ENCODE measurements around the gene PRRG1. TPM values are rescaled to one million over a fixed set of nuclear protein-coding genes. Genes with fewer than 3 reads are reported as not detected.
"Not testable (repeated sequence)": the region's sequence is repeated elsewhere in the genome, so short reads cannot be mapped to it uniquely, and the experiment has no call there.

PRRG1 gene
- total and polyA plus RNA-seq, 4 experiments from 2014 or later = not detected

DNA sequence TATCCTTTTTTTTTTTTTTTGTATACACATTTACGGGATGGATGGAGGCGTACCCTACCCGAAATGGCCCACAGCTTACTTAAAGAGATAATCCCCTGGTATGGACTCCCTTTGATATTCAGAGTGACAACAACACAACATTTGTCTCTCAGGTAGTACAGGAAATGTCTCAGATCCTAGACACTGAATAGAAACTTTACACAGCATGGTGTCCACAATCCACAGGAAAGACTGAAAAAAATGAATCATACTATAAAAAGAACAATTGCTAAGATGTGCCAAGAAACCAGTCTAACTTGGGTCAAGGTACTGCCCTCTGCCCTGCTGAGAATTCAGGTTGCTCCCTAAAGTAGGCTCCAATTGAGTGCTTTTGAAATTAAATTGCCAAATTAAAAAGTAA is 121.5 kb downstream of the PRRG1 start:
- no peak overlapping the region for H3K27ac Mint-ChIP-seq

DNA sequence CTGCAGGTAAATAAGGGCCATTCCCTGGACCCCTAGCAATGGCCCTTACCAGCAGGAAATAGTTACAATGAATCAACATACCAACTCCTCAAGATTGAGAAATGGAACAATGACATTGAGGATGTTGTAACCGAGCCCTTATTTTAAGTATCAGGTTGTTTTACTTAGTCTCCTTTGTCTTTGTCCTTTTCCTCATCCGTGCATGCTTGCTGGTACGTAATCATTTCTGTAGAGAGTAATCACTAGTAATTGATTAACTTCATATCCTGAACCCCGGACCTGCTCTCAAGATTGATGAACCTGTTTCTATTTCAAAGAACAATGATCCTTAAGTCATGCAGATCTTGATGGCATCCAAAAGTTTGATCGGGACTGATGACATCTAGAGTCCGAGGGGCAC is 123.7 kb downstream of the PRRG1 start:
- Histone ChIP-seq H3K9me3 (ENCODE audit: control insufficient read depth in 1 of 2, low read length in 2 of 2) (no peaks in the 10 kb centered on the region), H3K27ac (ENCODE audit: low read depth, low read length) (no peak overlapping the region), H3K4me1 (ENCODE audit: insufficient read depth, low read length) (no peaks in the 10 kb centered on the region), H3K36me3 (ENCODE audit: insufficient read depth, low read length) (no peaks in the 10 kb centered on the region), H3K4me3 (ENCODE audit: low read length in 2 of 2) (no peak overlapping the region), H3K27me3 (ENCODE audit: insufficient read depth, low read length) (no peaks in the 10 kb centered on the region)
- CTCF ChIA-PET (ENCODE audit: partially characterized antibody) = no interaction called here
- no peak for DNase-seq
- Mint-ChIP-seq H3K27ac (no peak overlapping the region), H3K36me3 (no peaks in the 10 kb centered on the region), H3K4me3 (no peak overlapping the region), H3K4me1 (no peaks in the 10 kb centered on the region), H3K9me3 (no peaks in the 10 kb centered on the region), H3K27me3 (no peaks in the 10 kb centered on the region)
- intact Hi-C loops (cut with micrococcal nuclease) = no loop called here
- POLR2A ChIA-PET (ENCODE audit: partially characterized antibody) = no interaction called here

More for the DNA sequence above, 121.5 kb downstream of the PRRG1 start:
- H3K4me1 ChIP-seq (ENCODE audit: insufficient read depth, low read length) = no peaks in the 10 kb centered on the region
- Mint-ChIP-seq H3K27me3 (no peaks in the 10 kb centered on the region), H3K9me3 (no peaks in the 10 kb centered on the region), H3K4me3 (no peak overlapping the region), H3K36me3 (no peaks in the 10 kb centered on the region), H3K4me1 (no peaks in the 10 kb centered on the region)
- H3K9me3 ChIP-seq (ENCODE audit: control insufficient read depth in 1 of 2, low read length in 2 of 2) = no peaks in the 10 kb centered on the region
- H3K36me3 ChIP-seq (ENCODE audit: insufficient read depth, low read length) = no peaks in the 10 kb centered on the region
- DNase-seq = no peak
- intact Hi-C loops (cut with micrococcal nuclease) = no loop called here
- ChIA-PET POLR2A (ENCODE audit: partially characterized antibody) (no interaction called here), CTCF (ENCODE audit: partially characterized antibody) (no interaction called here)
- no peak overlapping the region for H3K27ac ChIP-seq (ENCODE audit: low read depth, low read length)
- no peaks in the 10 kb centered on the region for H3K27me3 ChIP-seq (ENCODE audit: insufficient read depth, low read length)
- H3K4me3 ChIP-seq (ENCODE audit: low read length in 2 of 2) = no peak overlapping the region

DNA sequence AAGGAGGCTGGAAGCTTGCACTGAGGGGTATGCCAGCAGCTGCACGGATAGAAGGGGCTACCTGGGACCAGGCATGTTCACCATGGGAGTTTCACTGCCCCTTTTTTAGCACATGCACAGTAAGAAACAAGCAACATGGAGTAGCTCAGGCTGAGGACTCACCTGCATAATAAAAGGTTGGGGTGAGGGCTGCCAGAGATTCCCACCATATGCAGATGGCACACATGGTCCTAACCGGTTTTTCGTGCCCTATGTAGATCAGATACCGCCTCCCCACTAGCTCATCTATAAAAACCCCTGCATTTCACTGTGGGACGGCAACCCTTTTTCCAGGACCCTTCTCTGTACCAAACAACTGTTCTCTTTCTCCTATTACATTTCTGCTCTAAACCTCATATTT is 125.3 kb downstream of the PRRG1 start:
- Histone ChIP-seq H3K4me1 (ENCODE audit: insufficient read depth, low read length) (no peaks in the 10 kb centered on the region), H3K9me3 (ENCODE audit: control insufficient read depth in 1 of 2, low read length in 2 of 2) (no peaks in the 10 kb centered on the region), H3K36me3 (ENCODE audit: insufficient read depth, low read length) (no peaks in the 10 kb centered on the region), H3K27me3 (ENCODE audit: insufficient read depth, low read length) (no peaks in the 10 kb centered on the region), H3K4me3 (ENCODE audit: low read length in 2 of 2) (no peak overlapping the region), H3K27ac (ENCODE audit: low read depth, low read length) (no peak overlapping the region)
- ChIA-PET POLR2A (ENCODE audit: partially characterized antibody) (no interaction called here), CTCF (ENCODE audit: partially characterized antibody) (no interaction called here)
- intact Hi-C loops (cut with micrococcal nuclease) = no loop called here
- Mint-ChIP-seq H3K27ac (no peak overlapping the region), H3K9me3 (no peaks in the 10 kb centered on the region), H3K4me1 (no peaks in the 10 kb centered on the region), H3K27me3 (no peaks in the 10 kb centered on the region), H3K4me3 (no peak overlapping the region), H3K36me3 (no peaks in the 10 kb centered on the region)
- no peak for DNase-seq

GRCh38 chrX:37476571-37477170 is 127.5 kb downstream of the PRRG1 start:
- Histone ChIP-seq H3K27ac (ENCODE audit: low read depth, low read length) (no peak overlapping the region), H3K27me3 (ENCODE audit: insufficient read depth, low read length) (no peaks in the 10 kb centered on the region), H3K9me3 (ENCODE audit: control insufficient read depth in 1 of 2, low read length in 2 of 2) (no peaks in the 10 kb centered on the region), H3K4me3 (ENCODE audit: low read length in 2 of 2) (no peak overlapping the region), H3K36me3 (ENCODE audit: insufficient read depth, low read length) (no peaks in the 10 kb centered on the region), H3K4me1 (ENCODE audit: insufficient read depth, low read length) (no peaks in the 10 kb centered on the region)
- intact Hi-C loops (cut with micrococcal nuclease) = no loop called here
- no peaks in the 10 kb centered on the region for H3K27me3 Mint-ChIP-seq
- no peaks in the 10 kb centered on the region for H3K36me3 Mint-ChIP-seq
- no peaks in the 10 kb centered on the region for H3K4me1 Mint-ChIP-seq
- no peak overlapping the region for H3K27ac Mint-ChIP-seq
- ChIA-PET CTCF (ENCODE audit: partially characterized antibody) (no interaction called here), POLR2A (ENCODE audit: partially characterized antibody) (no interaction called here)
- no peak overlapping the region for H3K4me3 Mint-ChIP-seq
- peaks cover 0 to 2% (median 0%) of the 10 kb centered on the region in 8 donors for H3K9me3 Mint-ChIP-seq
- DNase-seq = no peak

- H3K9me3 Mint-ChIP-seq; H3K4me1 Mint-ChIP-seq; H3K27ac ChIP-seq (ENCODE audit: low read depth, low read length); H3K36me3 Mint-ChIP-seq; CTCF ChIA-PET (ENCODE audit: partially characterized antibody); H3K4me3 Mint-ChIP-seq; H3K27me3 Mint-ChIP-seq; intact Hi-C loops (cut with micrococcal nuclease); H3K4me1 ChIP-seq (ENCODE audit: insufficient read depth, low read length); H3K27me3 ChIP-seq (ENCODE audit: insufficient read depth, low read length); POLR2A ChIA-PET (ENCODE audit: partially characterized antibody); H3K27ac Mint-ChIP-seq; H3K4me3 ChIP-seq (ENCODE audit: low read length in 2 of 2); H3K36me3 ChIP-seq (ENCODE audit: insufficient read depth, low read length); H3K9me3 ChIP-seq (ENCODE audit: control insufficient read depth in 1 of 2, low read length in 2 of 2); DNase-seq: not testable (repeated sequence)
Observed at GRCh38 chrX:37484335-37484734, 135.2 kb downstream of the PRRG1 start.

- Histone ChIP-seq H3K4me1 (ENCODE audit: insufficient read depth, low read length) (no peaks in the 10 kb centered on the region), H3K9me3 (ENCODE audit: control insufficient read depth in 1 of 2, low read length in 2 of 2) (no peaks in the 10 kb centered on the region), H3K27ac (ENCODE audit: low read depth, low read length) (no peak overlapping the region), H3K4me3 (ENCODE audit: low read length in 2 of 2) (no peak overlapping the region), H3K27me3 (ENCODE audit: insufficient read depth, low read length) (no peaks in the 10 kb centered on the region), H3K36me3 (ENCODE audit: insufficient read depth, low read length) (no peaks in the 10 kb centered on the region)
- no peaks in the 10 kb centered on the region for H3K36me3 Mint-ChIP-seq
- no peak overlapping the region for H3K4me3 Mint-ChIP-seq
- DNase-seq = no peak
- no peaks in the 10 kb centered on the region for H3K4me1 Mint-ChIP-seq
- intact Hi-C loops (cut with micrococcal nuclease) = no loop called here
- POLR2A ChIA-PET (ENCODE audit: partially characterized antibody) = no interaction called here
- no peaks in the 10 kb centered on the region for H3K27me3 Mint-ChIP-seq
- H3K27ac Mint-ChIP-seq = no peak overlapping the region
- H3K9me3 Mint-ChIP-seq = peaks cover 0 to 4% (median 0%) of the 10 kb centered on the region in 8 donors
- CTCF ChIA-PET (ENCODE audit: partially characterized antibody) = no interaction called here
Observed at GRCh38 chrX:37485429-37485828, 136.3 kb downstream of the PRRG1 start.

DNA sequence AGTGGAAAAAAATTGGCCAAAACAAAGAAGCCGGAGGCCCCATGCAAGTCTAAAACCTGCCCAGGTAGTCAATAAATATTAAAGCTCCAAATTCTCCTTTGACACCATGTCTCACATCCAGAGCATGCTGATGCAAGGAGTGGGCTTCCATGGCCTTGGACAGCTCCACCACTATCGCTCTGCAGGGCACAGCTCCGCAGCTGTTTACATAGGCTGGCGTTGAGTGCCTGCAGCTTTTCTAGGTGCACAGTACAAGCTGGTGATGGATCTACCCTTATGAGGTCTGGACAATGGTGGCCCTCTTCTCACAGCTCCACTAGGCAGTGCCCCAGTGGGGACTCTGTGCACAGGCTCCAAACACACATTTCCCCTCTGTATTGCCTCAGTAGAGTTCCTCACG is 138.1 kb downstream of the PRRG1 start:
- POLR2A ChIA-PET (ENCODE audit: partially characterized antibody) = no interaction called here
- CTCF ChIA-PET (ENCODE audit: partially characterized antibody) = no interaction called here
- Mint-ChIP-seq H3K27me3 (no peaks in the 10 kb centered on the region), H3K9me3 (peaks cover 0 to 4% (median 0%) of the 10 kb centered on the region in 8 donors), H3K4me3 (no peak overlapping the region), H3K4me1 (no peaks in the 10 kb centered on the region), H3K36me3 (no peaks in the 10 kb centered on the region), H3K27ac (no peak overlapping the region)
- Histone ChIP-seq H3K4me1 (ENCODE audit: insufficient read depth, low read length) (no peaks in the 10 kb centered on the region), H3K4me3 (ENCODE audit: low read length in 2 of 2) (no peak overlapping the region), H3K36me3 (ENCODE audit: insufficient read depth, low read length) (no peaks in the 10 kb centered on the region), H3K27ac (ENCODE audit: low read depth, low read length) (no peak overlapping the region), H3K27me3 (ENCODE audit: insufficient read depth, low read length) (no peaks in the 10 kb centered on the region), H3K9me3 (ENCODE audit: control insufficient read depth in 1 of 2, low read length in 2 of 2) (no peaks in the 10 kb centered on the region)
- intact Hi-C loops (cut with micrococcal nuclease) = no loop called here
- DNase-seq = no peak

DNA sequence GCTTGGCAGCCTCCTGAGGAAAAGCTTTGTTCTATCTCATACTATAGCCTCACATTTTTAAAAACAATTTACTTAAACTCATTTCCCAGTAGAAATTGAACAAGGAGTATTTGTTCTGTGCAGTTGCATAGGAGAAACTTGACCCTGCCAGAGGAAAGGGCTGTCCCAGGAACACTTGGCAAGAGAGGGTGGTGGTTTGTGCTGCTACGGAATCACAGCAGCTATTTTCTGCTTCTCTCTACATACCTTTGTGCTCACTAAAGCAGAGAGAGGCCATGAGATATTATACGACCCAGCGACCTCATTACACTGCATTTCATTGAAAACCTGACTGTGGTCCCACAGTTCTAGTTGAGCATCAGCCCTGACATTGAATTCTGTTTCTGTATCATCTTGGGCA is 139.2 kb downstream of the PRRG1 start:
- Histone ChIP-seq H3K9me3 (ENCODE audit: control insufficient read depth in 1 of 2, low read length in 2 of 2) (no peaks in the 10 kb centered on the region), H3K27me3 (ENCODE audit: insufficient read depth, low read length) (no peaks in the 10 kb centered on the region), H3K36me3 (ENCODE audit: insufficient read depth, low read length) (no peaks in the 10 kb centered on the region), H3K4me3 (ENCODE audit: low read length in 2 of 2) (no peak overlapping the region), H3K4me1 (ENCODE audit: insufficient read depth, low read length) (no peaks in the 10 kb centered on the region), H3K27ac (ENCODE audit: low read depth, low read length) (no peak overlapping the region)
- H3K27ac Mint-ChIP-seq = no peak overlapping the region
- H3K9me3 Mint-ChIP-seq = peaks cover 0 to 4% (median 0%) of the 10 kb centered on the region in 8 donors
- H3K4me1 Mint-ChIP-seq = no peaks in the 10 kb centered on the region
- H3K27me3 Mint-ChIP-seq = no peaks in the 10 kb centered on the region
- CTCF ChIA-PET (ENCODE audit: partially characterized antibody) = no interaction called here
- H3K36me3 Mint-ChIP-seq = no peaks in the 10 kb centered on the region
- H3K4me3 Mint-ChIP-seq = no peak overlapping the region
- POLR2A ChIA-PET (ENCODE audit: partially characterized antibody) = no interaction called here
- DNase-seq = no peak
- intact Hi-C loops (cut with micrococcal nuclease) = no loop called here

All from CD4-positive, alpha-beta memory T cell (primary cell).